Fibroblast of lung (primary cell): ENCODE measurements around the gene TSHZ2.

ENCODE experiments used
- CTCF ChIP-seq, 2 donors: IDR thresholded peaks in 1 of 2; conservative IDR thresholded peaks in 1 of 2; 1 replicate in 1 of 2; 2 replicates in 1 of 2; pipeline ENCODE4 v1.5.1; 2011 to 2012; ENCODE audit warnings: low read length in 2 of 2, control low read depth in 1 of 2, inconsistent platforms in 1 of 2, low read depth in 1 of 2, mild to moderate bottlenecking in 1 of 2
- EZH2 ChIP-seq: IDR thresholded peaks from 2 replicates; pipeline ENCODE4 v1.5.1; 2012; ENCODE audit warnings: low read length, control low read depth, mild to moderate bottlenecking; ENCODE audit errors: missing control alignments

- TF ChIP-seq CTCF (conservative IDR thresholded peaks at IDR 0.05 in 1 of 2, IDR thresholded peaks at IDR 0.05 in 1 of 2; ENCODE audit: low read depth in 1 of 2, low read length in 2 of 2) (no peak), EZH2 (no peak)
Observed at GRCh38 chr20:53427951-53428350, 455.8 kb downstream of the TSHZ2 start.
